Mammary epithelial cell (primary cell): ENCODE data around the gene TSPAN32.

Source experiments
- CTCF ChIP-seq, 2 donors: IDR thresholded peaks in 1 of 2; conservative IDR thresholded peaks in 1 of 2; 2 replicates each; pipeline ENCODE4 v1.5.1; 2011 to 2012; ENCODE audit warnings: inconsistent platforms in 2 of 2, low read length in 2 of 2, mild to moderate bottlenecking in 2 of 2, control low read depth in 1 of 2, low read depth in 1 of 2; ENCODE audit not compliant: insufficient read depth in 1 of 2; ENCODE audit errors: extremely low read depth in 1 of 2
- EZH2 ChIP-seq: IDR thresholded peaks from 2 replicates; pipeline ENCODE4 v1.6.1; 2012; ENCODE audit warnings: low read length, inconsistent platforms, borderline replicate concordance

DNA sequence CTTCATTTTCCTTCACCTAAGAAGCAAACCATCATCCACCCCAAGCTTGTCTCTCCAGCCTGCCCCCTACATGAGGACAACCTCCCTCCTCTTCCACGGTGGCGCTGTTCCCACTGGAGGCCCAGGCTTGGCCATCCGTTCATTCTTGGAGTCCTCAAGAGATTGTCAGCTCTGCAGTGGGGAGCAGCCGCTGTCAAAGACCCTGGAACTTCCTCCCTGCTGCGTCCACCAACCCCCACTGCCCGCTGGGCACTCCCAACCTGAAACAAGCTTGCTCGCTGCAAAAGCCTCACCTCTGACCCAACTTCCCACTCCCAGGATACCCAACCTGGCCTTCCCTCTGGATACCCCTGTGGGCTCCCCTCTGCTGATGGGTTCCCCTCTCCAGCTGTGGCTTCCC lies 64.9 kb downstream of the TSPAN32 start:
- no peak for TF ChIP-seq CTCF (conservative IDR thresholded peaks at IDR 0.05 in 1 of 2, IDR thresholded peaks at IDR 0.05 in 1 of 2; ENCODE audit: extremely low read depth in 1 of 2, insufficient read depth in 1 of 2, low read depth in 1 of 2, low read length in 2 of 2)
- TF ChIP-seq EZH2, result no peak
